Cardiac septum (tissue), 1 donor: ENCODE results near the gene MAPK6. TPM values are rescaled to one million over a fixed set of nuclear protein-coding genes. Genes with fewer than 3 reads are reported as not detected.

ENCODE experiments used
- DNase-seq: peaks from one replicate; pipeline ENCODE4 v3.0.0-alpha.2; 2020; ENCODE audit warnings: low spot score
- intact Hi-C: fragments of 100-400 bp; cut with DNase I; formaldehyde crosslinking; loops from one replicate; pipeline ENCODE4 v1.14.0; 2022
- total RNA-seq: library from RNA; stranded (reverse); fragmentation: NEBNext Ultra II Directional; extraction: Animal tissue kit (Norgen Biotek cat#: 25700); gene quantifications from one replicate; pipeline ENCODE4 v1.2.1, GENCODE V29; 2021
- donor health status: DM: no; HTN: no; CAD: no.

Gene MAPK6
- total RNA-seq, 1 donor from 2014 or later, result 20.1 TPM

- DNase-seq, result no peak
- intact Hi-C loops, result no loop called here
These were observed 95.4 kb downstream of the MAPK6 start for GRCh38 chr15:52114261-52115055.

GRCh38 chr15:52115598-52116427, 96.8 kb downstream of the MAPK6 start:
- intact Hi-C loops, result no loop called here
- no peak for DNase-seq

Other genes with a start within 250 kb of the MAPK6 start
- gene TMOD3, start 189.6 kb upstream of the MAPK6 start, total RNA-seq, result 17.4 TPM
- 7.0 TPM for gene LEO1, start 47.4 kb upstream of the MAPK6 start, total RNA-seq
- gene BCL2L10, start 93.6 kb downstream of the MAPK6 start, total RNA-seq, result not detected
- gene GNB5, start 172.2 kb downstream of the MAPK6 start, total RNA-seq, result 9.7 TPM